RWPE1 (cell line): Measurements from ENCODE around the gene TXNDC11.

ENCODE experiments used
- CTCF ChIA-PET: fragments of 350-600 bp; sonication (Branson Sonifier 250); formaldehyde crosslinking; extraction: SDS; loops from one replicate; lab custom pipeline; 2021; lab: Yijun Ruan, JAX
- POLR2A ChIA-PET: fragments of 400-600 bp; formaldehyde crosslinking; extraction: SDS; loops from one replicate; lab custom pipeline; 2020; ENCODE audit warnings: antibody characterized with exemption; ENCODE audit not compliant: low non-redundant PET; lab: Yijun Ruan, JAX
- DNase-seq: peaks from one replicate; pipeline ENCODE4 v3.0.0; 2012; ENCODE audit warnings: low spot score
- H3K27ac ChIP-seq: fragments of 450-650 bp; 2 replicates; pipeline ENCODE4 v1.5.1; 2017
- CTCF ChIP-seq: fragments of 450-650 bp; conservative IDR thresholded peaks from 2 replicates; pipeline ENCODE4 v1.5.1; 2017; ENCODE audit warnings: low read depth, mild to moderate bottlenecking

TXNDC11 gene

GRCh38 chr16:11638140-11638539 is 104.5 kb downstream of the TXNDC11 start:
- DNase-seq = no peak
- no peak overlapping the region for H3K27ac ChIP-seq
- POLR2A ChIA-PET = no interaction called here
- CTCF ChIA-PET = interaction anchor here (0.5 to 1.2 kb wide), 2 partner anchors 26 to 242 kb away, joined by 3 read pairs; no protein-coding TSS in a partner anchor
- no peak for TF ChIP-seq CTCF

GRCh38 chr16:11637320-11637719 is 105.3 kb downstream of the TXNDC11 start:
- CTCF ChIA-PET = no interaction called here
- POLR2A ChIA-PET = interaction anchor here (0.7 kb wide), 1 partner anchor 50 kb away, joined by 7 read pairs; the partner anchor contains the start of gene LITAF
- no peak for DNase-seq
- no peak for TF ChIP-seq CTCF
- H3K27ac ChIP-seq = peak overlapping the region; percentile 55

GRCh38 chr16:11636172-11636721 is 106.4 kb downstream of the TXNDC11 start:
- CTCF ChIA-PET = interaction anchor here (1.1 kb wide), 1 partner anchor 10 kb away, joined by 3 read pairs; no protein-coding TSS in a partner anchor
- POLR2A ChIA-PET = interaction anchor here (0.7 to 1.0 kb wide), 2 partner anchors 49 to 50 kb away, joined by 3 to 7 read pairs; partner anchors contain the start of gene LITAF
- 0 out of 2 replicates have a peak overlapping the region, but pooled peaks have one; percentile 17 for H3K27ac ChIP-seq
- peak; percentile 63 for DNase-seq
- no peak for TF ChIP-seq CTCF

- POLR2A ChIA-PET = no interaction called here
- no peak for TF ChIP-seq CTCF
These were observed 106.9 kb downstream of the TXNDC11 start for GRCh38 chr16:11635679-11636171.

GRCh38 chr16:11635113-11635652 is 107.5 kb downstream of the TXNDC11 start:
- POLR2A ChIA-PET = no interaction called here
- CTCF ChIA-PET = interaction anchor here (0.9 to 1.1 kb wide), 2 partner anchors 11 to 218 kb away, joined by 3 read pairs; no protein-coding TSS in a partner anchor
- no peak for DNase-seq
- peak overlapping the region; percentile 17 for H3K27ac ChIP-seq
- TF ChIP-seq CTCF = no peak

More at GRCh38 chr16:11635679-11636171, 106.9 kb downstream of the TXNDC11 start:
- peak overlapping the region; percentile 17; the same call in 1 of the 2 replicates for H3K27ac ChIP-seq
- no peak for DNase-seq
- CTCF ChIA-PET = interaction anchor here (1.1 kb wide), 1 partner anchor 11 kb away, joined by 3 read pairs; no protein-coding TSS in a partner anchor

- peak overlapping the region; percentile 17 for H3K27ac ChIP-seq
- DNase-seq = no peak
- ChIA-PET POLR2A (interaction anchor here (0.6 kb wide), 2 partner anchors 234 to 541 kb away, joined by 3 to 5 read pairs; no protein-coding TSS in a partner anchor), CTCF (interaction anchor here (0.9 kb wide), 1 partner anchor 217 kb away, joined by 3 read pairs; no protein-coding TSS in a partner anchor)
- TF ChIP-seq CTCF = no peak
These were observed 108.3 kb downstream of the TXNDC11 start for GRCh38 chr16:11634312-11634711.
